ENCODE results near the gene MEI1.

MEI1 gene

DNA sequence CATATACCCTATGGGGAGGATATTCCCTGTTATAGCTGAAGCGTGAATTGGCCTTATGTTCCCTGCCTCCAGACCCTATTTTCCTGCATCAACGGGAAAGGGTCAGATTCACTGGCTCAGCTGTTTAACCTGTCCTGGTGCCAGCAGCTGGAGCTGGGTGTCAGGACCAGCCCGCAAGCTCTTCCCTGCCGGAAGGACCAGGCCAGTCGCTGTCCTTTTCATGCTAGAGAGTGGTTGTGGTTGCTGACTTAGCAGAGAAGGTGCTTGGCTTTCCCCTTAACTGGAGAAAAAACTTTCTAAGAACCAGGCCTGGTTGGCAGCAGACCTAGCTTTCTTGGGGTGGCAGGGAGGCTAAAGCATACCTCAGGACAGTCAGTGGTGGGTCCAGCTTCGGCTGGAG, 128.4 kb downstream of the MEI1 start:
- TF ChIP-seq, protein P1, sequence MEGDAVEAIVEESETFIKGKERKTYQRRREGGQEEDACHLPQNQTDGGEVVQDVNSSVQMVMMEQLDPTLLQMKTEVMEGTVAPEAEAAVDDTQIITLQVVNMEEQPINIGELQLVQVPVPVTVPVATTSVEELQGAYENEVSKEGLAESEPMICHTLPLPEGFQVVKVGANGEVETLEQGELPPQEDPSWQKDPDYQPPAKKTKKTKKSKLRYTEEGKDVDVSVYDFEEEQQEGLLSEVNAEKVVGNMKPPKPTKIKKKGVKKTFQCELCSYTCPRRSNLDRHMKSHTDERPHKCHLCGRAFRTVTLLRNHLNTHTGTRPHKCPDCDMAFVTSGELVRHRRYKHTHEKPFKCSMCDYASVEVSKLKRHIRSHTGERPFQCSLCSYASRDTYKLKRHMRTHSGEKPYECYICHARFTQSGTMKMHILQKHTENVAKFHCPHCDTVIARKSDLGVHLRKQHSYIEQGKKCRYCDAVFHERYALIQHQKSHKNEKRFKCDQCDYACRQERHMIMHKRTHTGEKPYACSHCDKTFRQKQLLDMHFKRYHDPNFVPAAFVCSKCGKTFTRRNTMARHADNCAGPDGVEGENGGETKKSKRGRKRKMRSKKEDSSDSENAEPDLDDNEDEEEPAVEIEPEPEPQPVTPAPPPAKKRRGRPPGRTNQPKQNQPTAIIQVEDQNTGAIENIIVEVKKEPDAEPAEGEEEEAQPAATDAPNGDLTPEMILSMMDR (IDR thresholded peaks at IDR 0.05; ENCODE audit: low read depth, low read length, missing control alignments): no peak
- no peak overlapping the region for H3K4me3 ChIP-seq (replicated peaks; ENCODE audit: low read depth, low read length)
- DNase-seq (ENCODE audit: extremely low read depth, low read depth): no peak

DNA sequence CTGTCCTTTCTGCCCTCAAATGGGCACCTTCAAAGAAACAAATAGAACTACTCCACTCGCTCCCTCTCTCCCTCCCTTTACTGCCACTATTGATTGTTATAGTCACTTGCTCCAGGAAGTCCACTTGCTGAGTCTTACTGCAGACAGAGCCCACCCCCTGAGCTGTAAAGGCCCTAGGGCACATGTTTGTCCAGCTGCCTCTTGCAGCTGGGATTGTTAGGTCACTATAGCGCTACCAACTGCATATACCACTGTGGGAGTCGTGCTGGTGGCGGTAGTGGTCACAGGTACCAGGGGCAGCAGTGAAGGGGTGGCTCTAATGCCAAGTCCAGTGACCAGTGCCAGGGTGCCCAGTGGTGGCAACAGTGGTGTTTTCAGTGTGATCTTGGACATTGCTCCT, 129.2 kb downstream of the MEI1 start:
- DNase-seq (ENCODE audit: extremely low read depth, low read depth): no peak
- H3K4me3 ChIP-seq (replicated peaks; ENCODE audit: low read depth, low read length): no peak overlapping the region
- TF ChIP-seq, protein P1 (IDR thresholded peaks at IDR 0.05; ENCODE audit: low read depth, low read length, missing control alignments): no peak

DNA sequence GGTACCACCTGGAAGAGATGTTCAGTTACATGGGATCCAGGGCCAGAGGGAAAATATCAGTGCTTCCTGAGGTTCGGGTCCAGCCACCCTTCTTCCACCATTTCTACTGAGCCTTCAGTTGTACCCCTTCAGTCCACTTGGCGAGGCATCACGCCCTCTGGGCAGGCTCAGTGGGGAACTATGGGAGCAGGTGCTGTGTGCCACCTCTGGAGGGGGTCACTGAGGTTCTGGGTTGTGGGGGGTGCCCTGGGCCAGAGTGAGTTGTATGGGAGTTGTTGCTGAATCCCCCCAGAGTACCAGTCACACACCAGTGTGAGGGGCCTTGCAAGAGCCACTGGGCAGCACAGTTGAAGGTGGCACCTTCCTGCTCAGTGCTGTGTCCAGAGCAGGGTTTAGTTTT, 130.9 kb downstream of the MEI1 start:
- no peak overlapping the region for H3K4me3 ChIP-seq (replicated peaks; ENCODE audit: low read depth, low read length)
- DNase-seq (ENCODE audit: extremely low read depth, low read depth): no peak
- TF ChIP-seq, protein P1 (IDR thresholded peaks at IDR 0.05; ENCODE audit: low read depth, low read length, missing control alignments): peak; percentile 12

DNA sequence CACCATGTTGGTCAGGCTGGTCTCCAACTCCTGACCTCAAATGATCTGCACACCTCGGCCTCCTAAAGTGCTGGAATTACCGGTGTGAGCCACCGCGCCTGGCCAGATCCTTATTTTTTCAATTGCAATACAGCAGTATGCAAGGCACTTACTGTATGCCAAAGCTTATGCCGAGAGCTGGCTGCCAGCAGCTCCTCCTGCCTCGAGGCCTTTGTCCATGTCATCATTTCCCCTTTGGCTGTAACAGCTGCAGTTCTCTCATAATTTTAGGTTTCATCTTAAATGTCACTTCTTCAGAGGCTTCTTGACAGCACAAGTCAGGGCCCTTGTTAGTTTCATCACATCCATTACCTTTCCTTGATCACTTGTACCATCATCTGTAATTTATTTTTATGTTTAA, 132.1 kb downstream of the MEI1 start:
- H3K4me3 ChIP-seq (replicated peaks; ENCODE audit: low read depth, low read length): no peak overlapping the region
- TF ChIP-seq, protein P1 (IDR thresholded peaks at IDR 0.05; ENCODE audit: low read depth, low read length, missing control alignments): no peak
- DNase-seq (ENCODE audit: extremely low read depth, low read depth): no peak

DNA sequence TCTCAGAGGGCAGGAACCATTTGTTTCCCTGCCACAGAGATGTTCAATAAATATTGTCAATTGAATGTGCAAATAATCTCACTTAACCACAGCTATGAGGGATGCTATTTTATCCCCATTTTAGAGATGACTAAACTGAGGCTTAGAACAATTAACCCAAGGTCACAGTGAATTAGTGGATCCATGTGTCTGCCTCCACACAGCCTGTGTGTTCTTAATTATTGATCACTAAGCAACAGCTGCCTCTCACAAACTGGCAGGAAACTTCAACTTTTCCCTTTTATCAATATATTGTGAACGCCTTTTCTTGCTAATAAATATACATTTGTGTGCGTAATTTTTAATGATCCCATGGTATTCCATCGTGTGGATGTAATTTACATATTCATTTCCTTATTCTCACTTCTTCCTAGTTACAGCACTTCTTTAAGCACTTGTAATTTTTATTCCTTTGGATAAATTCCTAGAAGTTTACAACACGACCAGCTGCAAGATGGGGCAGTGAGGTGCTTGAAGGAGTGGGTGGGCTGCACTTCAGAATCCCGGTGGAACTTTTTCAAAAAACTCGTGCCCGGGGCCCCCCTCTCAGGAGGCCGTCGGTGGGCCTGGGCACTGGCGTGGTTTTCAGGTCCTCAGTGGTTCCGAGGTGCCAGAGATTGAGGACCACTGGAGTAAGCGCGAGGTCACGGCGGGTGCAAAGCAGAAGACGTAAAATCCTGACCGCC, 132.7 kb downstream of the MEI1 start:
- DNase-seq (ENCODE audit: extremely low read depth, low read depth): no peak
- H3K4me3 ChIP-seq (replicated peaks; ENCODE audit: low read depth, low read length): peak overlapping the region; percentile 81
- TF ChIP-seq, protein P1 (IDR thresholded peaks at IDR 0.05; ENCODE audit: low read depth, low read length, missing control alignments): no peak

DNA sequence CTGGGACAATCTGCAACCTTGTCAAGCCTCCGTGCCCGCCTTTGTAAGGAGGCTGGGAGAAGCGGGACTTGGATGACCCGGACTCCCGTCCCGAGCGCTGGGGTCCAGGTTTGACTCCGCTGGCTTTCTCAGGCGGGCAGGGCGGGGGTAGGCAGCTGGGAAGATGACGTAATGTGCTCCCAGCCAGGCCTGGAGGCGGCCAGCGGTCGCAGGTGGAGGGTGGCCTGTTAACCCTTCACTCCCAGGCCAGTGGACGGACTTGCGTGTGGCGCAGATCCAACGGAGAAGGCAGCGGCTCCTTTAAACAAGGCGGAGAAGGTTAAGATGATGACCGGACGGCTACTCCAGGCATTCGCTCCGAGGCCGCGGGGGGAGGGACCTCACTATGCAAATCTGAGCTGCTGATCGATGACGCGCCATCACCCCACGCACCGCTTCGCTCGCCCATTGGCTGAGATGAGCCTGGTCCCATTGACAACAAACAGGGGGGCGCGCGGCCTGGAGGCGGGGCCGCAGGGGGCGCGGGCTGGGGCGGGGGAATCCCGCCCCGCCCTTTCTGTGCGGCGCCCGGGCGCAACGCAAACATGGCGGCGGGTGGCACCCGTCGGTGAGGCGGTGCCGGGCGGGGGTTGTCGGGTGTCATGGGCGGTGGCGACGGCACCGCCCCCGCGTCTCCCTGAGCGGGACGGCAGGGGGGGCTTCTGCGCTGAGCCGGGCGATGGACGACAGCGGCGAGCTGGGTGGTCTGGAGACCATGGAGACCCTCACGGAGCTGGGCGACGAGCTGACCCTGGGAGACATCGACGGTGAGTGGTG, 133.5 kb downstream of the MEI1 start, which contains the start of gene SREBF2:
Gene SREBF2 (plus strand): TSS at position 553 of the 816 bp plus-strand sequence. CDS start 166 bp downstream, at position 719.
- H3K4me3 ChIP-seq (replicated peaks; ENCODE audit: low read depth, low read length): peak within 1 kb of the TSS; percentile 81
- TF ChIP-seq, protein P1 (IDR thresholded peaks at IDR 0.05; ENCODE audit: low read depth, low read length, missing control alignments): no peak
- DNase-seq (ENCODE audit: extremely low read depth, low read depth): peak; percentile 99

Measured in HFF-Myc (cell line).